GM19328 (cell line): Measurements from ENCODE around the gene VAT1L.

Source experiments
- ATAC-seq: cut with Tn5 transposase; IDR thresholded peaks from one replicate; pipeline ENCODE4 v1.9.1; 2021; ENCODE audit warnings: mild to moderate bottlenecking, moderate library complexity; ENCODE audit not compliant: unreplicated experiment

The VAT1L gene, protein sequence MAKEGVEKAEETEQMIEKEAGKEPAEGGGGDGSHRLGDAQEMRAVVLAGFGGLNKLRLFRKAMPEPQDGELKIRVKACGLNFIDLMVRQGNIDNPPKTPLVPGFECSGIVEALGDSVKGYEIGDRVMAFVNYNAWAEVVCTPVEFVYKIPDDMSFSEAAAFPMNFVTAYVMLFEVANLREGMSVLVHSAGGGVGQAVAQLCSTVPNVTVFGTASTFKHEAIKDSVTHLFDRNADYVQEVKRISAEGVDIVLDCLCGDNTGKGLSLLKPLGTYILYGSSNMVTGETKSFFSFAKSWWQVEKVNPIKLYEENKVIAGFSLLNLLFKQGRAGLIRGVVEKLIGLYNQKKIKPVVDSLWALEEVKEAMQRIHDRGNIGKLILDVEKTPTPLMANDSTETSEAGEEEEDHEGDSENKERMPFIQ

GRCh38 chr16:77788181-77789084, at the start of gene VAT1L:
Gene VAT1L (plus strand): TSS chr16:77788564. CDS start chr16:77788683, 119 bp downstream.
- ATAC-seq = peak; percentile 52

DNA sequence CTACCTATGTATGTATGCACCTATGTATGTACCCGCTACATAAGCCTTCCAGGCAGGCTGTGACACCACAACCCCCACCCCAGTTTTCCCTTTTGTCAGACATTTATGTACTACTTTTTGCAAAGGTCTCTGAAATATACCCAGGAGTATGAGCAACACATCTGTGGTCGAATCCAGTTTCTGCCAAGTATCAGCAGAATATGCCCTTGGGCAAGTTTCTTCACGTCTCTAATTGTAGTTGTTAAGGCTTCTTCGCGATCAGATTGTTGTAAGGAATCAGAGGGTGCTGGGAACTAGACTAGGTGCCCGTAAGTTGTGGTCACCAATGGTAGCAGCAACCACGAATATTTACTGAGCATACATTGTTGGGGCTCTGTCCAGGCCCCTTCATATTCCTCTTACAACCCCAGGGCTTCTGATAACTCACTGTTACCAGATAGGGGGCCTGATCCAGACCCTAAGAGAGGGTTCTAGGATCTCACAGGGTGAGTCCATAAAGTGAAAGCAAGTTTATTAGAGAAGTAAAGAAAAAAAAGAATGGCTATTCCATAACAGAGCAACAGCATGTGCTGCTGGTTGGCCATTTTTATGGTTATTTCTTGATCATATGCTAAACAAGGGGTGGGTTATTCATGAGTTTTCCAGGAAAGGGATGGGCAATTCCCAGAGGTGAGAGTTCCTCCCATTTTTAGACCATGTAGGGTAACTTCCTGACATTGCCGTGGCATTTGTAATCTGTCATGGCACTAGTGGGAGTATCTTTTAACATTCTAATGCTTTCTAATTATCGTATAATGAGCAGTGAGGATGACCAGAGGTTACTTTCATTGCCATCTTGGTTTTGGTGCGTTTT, 49.4 kb upstream of the VAT1L start:
- ATAC-seq = no peak

GRCh38 chr16:77739559-77739892, 48.8 kb upstream of the VAT1L start:
- ATAC-seq = no peak

GRCh38 chr16:77744141-77744540, 44.2 kb upstream of the VAT1L start:
- ATAC-seq = no peak

GRCh38 chr16:77745972-77746371, 42.4 kb upstream of the VAT1L start:
- no peak for ATAC-seq

DNA sequence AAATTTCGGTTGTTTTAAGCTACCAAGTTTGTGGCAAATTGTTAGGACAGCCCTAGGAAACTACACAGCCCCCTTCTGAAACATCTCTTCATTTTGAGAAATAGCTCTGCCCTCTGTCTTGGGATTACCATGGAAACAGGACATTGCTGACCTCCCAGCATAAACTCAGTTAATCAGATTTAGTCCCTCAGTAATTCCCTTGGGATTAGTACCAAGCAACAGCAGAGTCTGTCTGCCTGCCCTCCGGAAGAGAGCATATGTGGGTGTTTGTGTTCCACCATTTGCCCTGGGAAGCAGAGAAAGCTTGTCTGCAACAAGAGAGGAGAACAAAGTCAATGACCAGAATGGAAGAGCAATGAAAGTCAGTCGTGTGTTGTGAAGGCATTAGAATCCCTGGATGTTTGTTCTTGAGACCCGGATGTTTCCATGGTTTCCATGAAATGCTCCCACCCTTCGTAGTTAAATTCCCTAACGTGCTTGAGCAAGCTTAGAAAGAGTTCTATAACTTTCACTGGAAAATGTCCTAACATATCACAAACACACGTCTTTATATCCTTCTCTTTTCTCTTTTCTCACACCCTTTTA, 39.9 kb upstream of the VAT1L start:
- ATAC-seq = no peak

GRCh38 chr16:77749415-77749814, 38.9 kb upstream of the VAT1L start:
- ATAC-seq = no peak

- ATAC-seq = no peak
Measured at GRCh38 chr16:77758046-77758445, 30.3 kb upstream of the VAT1L start.

DNA sequence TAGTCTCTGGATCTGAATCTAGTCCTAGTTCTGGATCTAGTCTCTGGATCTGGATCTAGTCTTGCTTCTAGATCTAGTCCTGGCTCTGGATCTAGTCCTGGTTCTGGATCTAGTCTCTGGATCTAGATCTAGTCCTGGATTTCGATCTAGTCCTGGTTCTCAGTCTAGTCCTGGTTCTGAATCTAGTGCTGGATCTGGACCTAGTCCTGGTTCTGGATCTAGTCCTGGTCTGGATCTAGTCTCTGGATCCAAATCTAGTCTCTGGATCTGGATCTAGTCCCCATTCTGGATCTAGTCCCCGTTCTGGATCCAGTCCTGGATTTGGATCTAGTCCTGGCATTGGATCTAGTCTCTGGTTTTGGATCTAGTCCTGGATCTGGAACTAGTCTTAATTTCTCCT, 29.9 kb upstream of the VAT1L start:
- ATAC-seq = no peak

- ATAC-seq = no peak
Measured at GRCh38 chr16:77759201-77759600, 29.2 kb upstream of the VAT1L start.

DNA sequence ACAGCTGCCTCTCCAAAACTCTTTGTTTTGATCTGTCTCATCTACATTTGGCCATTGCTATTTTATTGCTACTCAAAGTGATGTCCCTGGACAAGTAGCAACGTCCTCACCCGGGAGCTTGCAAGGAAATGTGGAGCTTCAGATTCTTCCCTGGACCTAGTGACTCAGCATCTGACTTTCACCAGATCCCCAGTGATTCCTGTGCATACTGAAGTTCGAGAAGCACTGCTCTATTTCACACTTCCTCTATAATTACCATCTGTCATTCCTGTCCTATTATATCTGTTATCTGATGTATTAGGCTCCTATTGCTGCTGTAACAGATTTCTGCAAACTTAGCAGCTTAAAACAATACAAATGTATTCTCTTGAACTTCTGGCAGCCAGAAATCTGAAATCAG, 28.5 kb upstream of the VAT1L start:
- no peak for ATAC-seq

DNA sequence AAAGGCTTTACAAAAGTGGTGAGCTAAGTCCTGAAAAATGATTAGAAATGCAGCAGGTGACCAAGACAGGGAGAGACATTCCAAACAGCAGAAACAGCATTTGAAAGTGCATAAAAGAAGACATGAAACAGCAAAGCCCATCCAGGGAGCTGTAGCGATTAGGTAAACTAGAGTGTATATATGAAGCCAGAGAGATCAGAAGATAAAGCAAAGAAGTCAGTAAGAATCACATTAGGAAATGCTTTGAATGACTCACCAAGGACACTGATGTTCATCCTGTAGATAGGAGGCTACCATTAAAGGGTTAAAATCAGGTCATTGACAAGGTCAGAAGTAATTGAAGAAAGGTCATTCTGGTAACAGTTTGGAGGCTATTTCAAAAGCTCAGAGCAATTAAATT, 27.6 kb upstream of the VAT1L start:
- ATAC-seq = no peak

DNA sequence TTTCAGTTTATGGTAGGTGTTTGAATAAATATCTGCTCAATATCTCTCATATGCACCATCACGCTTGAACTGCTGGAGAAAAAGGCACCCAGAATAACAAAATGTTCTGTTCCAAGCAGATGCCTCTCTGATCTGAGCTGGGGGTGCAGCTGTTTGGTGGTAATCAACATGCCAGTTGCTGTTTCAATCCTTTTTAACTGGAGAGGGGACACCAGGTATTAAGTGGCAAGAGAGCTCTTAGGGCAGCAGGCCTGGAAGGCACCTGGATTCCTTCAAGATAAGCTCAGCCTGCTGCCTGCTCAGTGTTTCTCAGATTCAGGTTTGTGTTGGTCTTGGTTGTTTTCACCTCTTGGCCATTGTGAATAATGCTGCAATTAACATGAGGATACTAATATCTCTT, 27.2 kb upstream of the VAT1L start:
- no peak for ATAC-seq

DNA sequence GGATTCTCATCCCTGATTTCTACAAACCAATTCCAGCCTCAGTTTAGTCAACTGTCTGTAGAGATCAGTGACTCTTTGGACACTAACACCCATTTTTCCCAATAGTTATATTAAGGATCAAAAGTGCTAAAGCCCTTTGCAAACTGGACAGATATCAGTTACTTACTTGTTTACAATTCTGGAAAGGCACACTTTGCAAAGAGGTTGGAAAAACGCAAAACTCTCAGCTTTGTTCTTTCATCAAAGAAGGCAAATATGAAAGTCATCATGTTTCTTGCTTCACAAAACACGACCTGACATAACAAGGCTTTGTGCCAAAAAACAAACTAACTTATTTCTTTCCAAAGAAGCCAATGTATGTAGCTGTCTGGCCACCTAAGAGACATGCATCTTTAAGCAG, 26.1 kb upstream of the VAT1L start:
- no peak for ATAC-seq

GRCh38 chr16:77763994-77764393, 24.4 kb upstream of the VAT1L start:
- no peak for ATAC-seq

GRCh38 chr16:77767211-77767610, 21.2 kb upstream of the VAT1L start:
- no peak for ATAC-seq

DNA sequence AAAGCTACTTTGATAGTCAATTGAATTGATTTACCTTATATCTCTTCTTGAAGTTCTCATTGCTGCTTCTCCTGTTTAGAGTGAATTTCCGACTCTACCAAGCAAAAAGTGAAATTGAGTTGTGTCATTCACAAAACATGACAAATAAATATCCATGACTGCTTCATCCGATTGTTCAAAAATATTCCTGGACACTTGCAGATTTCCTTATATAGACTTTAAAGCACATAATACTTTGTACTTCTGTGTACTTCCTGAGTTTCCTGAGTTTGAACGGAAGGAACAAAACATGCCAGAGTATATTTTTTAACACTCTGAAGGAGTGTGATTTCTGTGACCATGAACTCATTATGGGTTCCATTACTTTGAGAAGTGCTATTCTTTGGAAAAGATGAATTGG, 20.5 kb upstream of the VAT1L start:
- ATAC-seq = no peak

DNA sequence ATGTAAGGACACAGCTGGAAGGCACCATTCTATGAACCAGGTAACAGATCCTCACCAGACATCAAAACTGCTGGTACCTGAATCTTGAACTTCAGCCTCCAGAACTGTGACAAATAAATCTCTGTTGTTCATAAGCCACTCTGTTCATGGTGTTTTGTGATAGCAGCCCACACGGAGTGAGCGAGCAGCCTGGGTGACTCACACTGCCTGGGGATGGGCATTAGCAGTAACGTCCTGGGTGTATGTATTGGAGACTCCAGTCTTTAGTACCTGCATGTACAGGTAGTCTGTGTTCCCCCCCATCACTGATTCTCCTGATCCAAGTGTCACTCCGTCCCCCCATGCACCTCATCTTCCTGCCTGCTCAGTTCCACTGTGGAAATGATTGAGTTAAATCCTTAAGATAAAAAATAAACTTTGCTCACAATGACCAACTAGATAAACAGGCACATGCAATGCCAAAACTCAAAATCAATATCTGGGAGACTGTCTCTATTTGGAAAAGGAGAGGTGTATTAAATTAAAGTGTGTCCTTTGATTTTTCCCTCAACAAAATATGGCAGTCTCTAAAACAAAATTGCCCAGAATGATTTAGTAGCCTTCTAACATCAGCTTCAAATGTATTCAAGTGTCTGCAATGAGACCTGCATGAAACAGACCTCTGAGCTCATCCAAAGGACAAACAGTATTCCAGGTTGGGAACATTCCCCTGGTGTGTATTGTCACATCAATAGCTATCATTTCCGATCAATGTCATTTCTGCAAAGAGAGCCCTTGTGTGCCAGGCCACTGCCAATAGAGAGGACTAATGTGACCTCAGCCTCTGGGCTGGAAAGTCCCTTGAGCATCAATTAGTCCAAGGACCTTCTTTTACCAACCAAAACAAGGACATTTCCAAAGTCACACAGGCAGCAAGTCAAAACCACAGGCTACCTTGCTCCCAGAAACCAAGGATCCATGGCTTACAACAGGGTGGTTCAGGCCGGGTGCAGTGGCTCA, 12.2 kb upstream of the VAT1L start:
- ATAC-seq = no peak

DNA sequence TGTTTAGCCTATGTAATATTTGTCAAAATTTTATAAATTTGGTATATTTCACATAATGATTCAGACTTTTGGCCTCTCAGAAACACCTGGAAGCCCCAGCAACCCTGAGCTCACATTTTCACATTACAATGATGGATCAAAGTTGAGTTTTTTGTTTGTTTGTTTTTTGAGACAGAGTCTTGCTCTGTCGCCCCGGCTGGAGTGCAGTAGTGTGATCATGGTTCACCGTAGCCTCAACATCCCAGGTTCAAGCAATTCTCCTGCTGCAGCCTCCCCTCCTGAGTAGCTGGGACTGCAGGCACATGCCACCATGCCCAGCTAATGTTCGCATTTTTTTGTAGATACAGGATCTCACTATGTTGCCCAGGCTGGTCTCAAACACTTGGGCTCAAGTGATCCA, 10.6 kb upstream of the VAT1L start:
- no peak for ATAC-seq
